Common myeloid progenitor, CD34-positive (primary cell): ENCODE data around the gene STIM1.

Experiments
- CTCF ChIA-PET: fragments of 350-600 bp; sonication (Branson Sonifier 250); formaldehyde crosslinking; loops from one replicate; lab custom pipeline; 2021; ENCODE audit warnings: antibody characterized with exemption; lab: Charles Lee
- POLR2A ChIA-PET: fragments of 350-600 bp; sonication (Branson Sonifier 250); formaldehyde crosslinking; loops from one replicate; lab custom pipeline; 2021; ENCODE audit warnings: antibody characterized with exemption; lab: Charles Lee
- DNase-seq, 3 donors: peaks; one replicate each; pipeline versions ENCODE4 v3.0.0 to v3.0.0-alpha.2; 2013
- H3K27ac ChIP-seq, 2 experiments: 1 replicate in 1 of 2; 2 replicates in 1 of 2; pipeline ENCODE4 v1.7.0; 2013; ENCODE audit warnings: inconsistent platforms in 2 of 2, low read length in 2 of 2, mild to moderate bottlenecking in 2 of 2, low read depth in 1 of 2, moderate library complexity in 1 of 2; ENCODE audit not compliant: severe bottlenecking in 2 of 2, insufficient read depth in 1 of 2, poor library complexity in 1 of 2
- H3K27me3 ChIP-seq, 5 experiments: replicated peaks in 2 of 5; 1 replicate in 3 of 5; 2 replicates in 2 of 5; pipeline versions ENCODE4 v1.6.1 to v1.7.0; 2013; ENCODE audit warnings: low read length in 4 of 5, mild to moderate bottlenecking in 2 of 5, moderate library complexity in 2 of 5, inconsistent platforms in 1 of 5; ENCODE audit not compliant: insufficient read depth in 5 of 5, control insufficient read depth in 4 of 5
- H3K36me3 ChIP-seq, 4 experiments: 1 replicate in 2 of 4; 2 replicates in 2 of 4; pipeline versions ENCODE4 v1.6.1 to v1.7.0; 2013; ENCODE audit warnings: low read length in 3 of 4, control low read depth in 1 of 4, mild to moderate bottlenecking in 1 of 4; ENCODE audit not compliant: control insufficient read depth in 4 of 4, insufficient read depth in 4 of 4
- H3K4me1 ChIP-seq, 4 experiments: 1 replicate in 3 of 4; 2 replicates in 1 of 4; pipeline versions ENCODE4 v1.6.1 to v1.7.1; 2013; ENCODE audit warnings: low read length in 3 of 4, mild to moderate bottlenecking in 3 of 4, control low read depth in 1 of 4, inconsistent platforms in 1 of 4, moderate library complexity in 1 of 4; ENCODE audit not compliant: control insufficient read depth in 4 of 4, insufficient read depth in 4 of 4; ENCODE audit errors: control extremely low read depth in 1 of 4
- H3K4me3 ChIP-seq, 7 experiments: 1 replicate in 4 of 7; 2 replicates in 3 of 7; pipeline versions ENCODE4 v1.5.1 to v1.7.0; 2013; ENCODE audit warnings: mild to moderate bottlenecking in 7 of 7, low read length in 6 of 7, moderate library complexity in 6 of 7, inconsistent platforms in 2 of 7, low read depth in 2 of 7, control low read depth in 1 of 7; ENCODE audit not compliant: insufficient read depth in 4 of 7, control insufficient read depth in 1 of 7; ENCODE audit errors: extremely low read depth in 1 of 7
- H3K9me3 ChIP-seq, 5 experiments: 1 replicate in 4 of 5; 2 replicates in 1 of 5; pipeline versions ENCODE4 v1.6.1 to v1.7.1; 2013; ENCODE audit warnings: low read length in 4 of 5, mild to moderate bottlenecking in 2 of 5, inconsistent platforms in 1 of 5, low read depth in 1 of 5, moderate library complexity in 1 of 5; ENCODE audit not compliant: control insufficient read depth in 4 of 5, insufficient read depth in 2 of 5; ENCODE audit errors: control extremely low read depth in 1 of 5
- WGBS: methylation state at CpG from one replicate; pipeline ENCODE4 v1.1.5; 2013; ENCODE audit not compliant: insufficient coverage; 5-methylcytosine and 5-hydroxymethylcytosine counted together

The STIM1 gene

GRCh38 chr11:3926458-3927095, 71.1 kb downstream of the STIM1 start:
- Histone ChIP-seq H3K4me1 (peaks cover 0 to 8% (median 3%) of the 10 kb centered on the region in 4 experiments), H3K4me3 (no peak overlapping the region), H3K27ac (no peak overlapping the region), H3K36me3 (peaks cover 2 to 23% (median 5%) of the 10 kb centered on the region in 4 experiments), H3K27me3 (no peaks in the 10 kb centered on the region), H3K9me3 (peaks cover 0 to 4% (median 0%) of the 10 kb centered on the region in 5 experiments)
- ChIA-PET CTCF (interaction anchor here (0.7 to 4.3 kb wide), 26 partner anchors 9 to 146 kb away, joined by 3 to 31 read pairs (median 6); partner anchors contain the start of genes RHOG and STIM1), POLR2A (interaction anchor here (0.6 kb wide), 1 partner anchor 77 kb away, joined by 4 read pairs; no protein-coding TSS in a partner anchor)
- no peak for DNase-seq

- H3K9me3 ChIP-seq: peaks cover 0 to 2% (median 0%) of the 10 kb centered on the region in 5 experiments
- H3K27ac ChIP-seq: no peak overlapping the region
- no peak overlapping the region for H3K4me3 ChIP-seq
- peaks cover 0 to 8% (median 3%) of the 10 kb centered on the region in 4 experiments for H3K4me1 ChIP-seq
- peaks cover 0 to 23% (median 3%) of the 10 kb centered on the region in 4 experiments for H3K36me3 ChIP-seq
- H3K27me3 ChIP-seq: no peaks in the 10 kb centered on the region
- CTCF ChIA-PET: interaction anchor here (0.7 to 4.3 kb wide), 24 partner anchors 11 to 145 kb away, joined by 3 to 31 read pairs (median 7); partner anchors contain the start of genes RHOG and STIM1
- peak in 1 of 3 donors; percentile 17 for DNase-seq
- POLR2A ChIA-PET: no interaction called here
- 100% methylated on average over 3 of the region's 6 CpGs for WGBS
These were observed 71.8 kb downstream of the STIM1 start for GRCh38 chr11:3927129-3927796.

DNA sequence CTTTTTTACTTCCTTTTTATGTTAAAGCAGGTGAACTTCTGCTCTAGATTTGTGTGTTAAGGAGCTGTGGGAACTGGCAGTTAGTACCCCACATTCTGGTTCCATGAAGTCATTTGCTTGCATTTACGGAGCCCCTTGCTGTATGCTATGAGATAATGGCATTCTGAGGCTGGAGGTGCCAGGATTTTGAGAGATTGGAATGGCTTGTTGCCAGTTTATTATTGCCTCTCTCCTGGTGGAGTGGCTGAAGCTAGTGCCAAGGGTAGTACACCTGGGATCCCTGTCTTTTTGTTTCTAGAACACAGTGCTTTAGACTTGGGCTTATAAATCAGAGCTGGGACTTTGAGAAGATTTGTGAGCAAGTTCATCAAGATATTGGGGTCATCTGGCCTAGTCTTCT, 73.8 kb downstream of the STIM1 start:
- CTCF ChIA-PET: interaction anchor here (0.9 to 4.3 kb wide), 6 partner anchors 9 to 143 kb away, joined by 3 to 31 read pairs (median 6); no protein-coding TSS in a partner anchor
- POLR2A ChIA-PET: no interaction called here
- Histone ChIP-seq H3K4me1 (peaks cover 5 to 20% (median 7%) of the 10 kb centered on the region in 4 experiments), H3K4me3 (no peak overlapping the region), H3K36me3 (peaks cover 0 to 23% (median under 1%) of the 10 kb centered on the region in 4 experiments), H3K27ac (no peak overlapping the region), H3K9me3 (no peaks in the 10 kb centered on the region), H3K27me3 (no peaks in the 10 kb centered on the region)
- 100% methylated on average over 1 of the region's 1 CpG for WGBS
- DNase-seq: no peak

DNA sequence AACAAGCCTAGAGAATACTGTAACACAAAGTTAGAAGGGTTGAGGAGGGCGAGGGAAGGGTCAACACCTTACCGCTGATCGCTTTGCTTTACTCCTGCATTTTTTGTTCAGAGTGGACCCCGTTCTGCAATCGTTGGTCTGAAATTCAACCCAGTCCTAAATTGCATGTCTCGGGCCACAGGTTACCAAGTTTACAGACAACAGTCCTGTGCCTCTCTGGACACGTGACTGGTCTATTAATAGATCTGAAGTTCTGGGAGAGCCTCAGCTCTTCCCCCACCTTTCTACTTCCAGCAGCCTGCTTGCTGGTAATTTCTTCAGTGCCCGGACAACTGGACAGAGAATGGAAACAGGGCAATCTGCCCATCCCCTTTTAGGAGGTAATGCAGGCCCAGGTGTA, 74.2 kb downstream of the STIM1 start:
- DNase-seq: no peak
- Histone ChIP-seq H3K36me3 (peaks cover 0 to 23% (median 1%) of the 10 kb centered on the region in 4 experiments), H3K4me3 (no peak overlapping the region), H3K9me3 (no peaks in the 10 kb centered on the region), H3K4me1 (peaks cover 6 to 22% (median 10%) of the 10 kb centered on the region in 4 experiments), H3K27ac (no peak overlapping the region), H3K27me3 (no peaks in the 10 kb centered on the region)
- WGBS: 93% methylated on average over 8 of the region's 8 CpGs
- CTCF ChIA-PET: interaction anchor here (0.9 to 2.7 kb wide), 7 partner anchors 11 to 143 kb away, joined by 3 to 12 read pairs (median 3); no protein-coding TSS in a partner anchor
- POLR2A ChIA-PET: no interaction called here

DNA sequence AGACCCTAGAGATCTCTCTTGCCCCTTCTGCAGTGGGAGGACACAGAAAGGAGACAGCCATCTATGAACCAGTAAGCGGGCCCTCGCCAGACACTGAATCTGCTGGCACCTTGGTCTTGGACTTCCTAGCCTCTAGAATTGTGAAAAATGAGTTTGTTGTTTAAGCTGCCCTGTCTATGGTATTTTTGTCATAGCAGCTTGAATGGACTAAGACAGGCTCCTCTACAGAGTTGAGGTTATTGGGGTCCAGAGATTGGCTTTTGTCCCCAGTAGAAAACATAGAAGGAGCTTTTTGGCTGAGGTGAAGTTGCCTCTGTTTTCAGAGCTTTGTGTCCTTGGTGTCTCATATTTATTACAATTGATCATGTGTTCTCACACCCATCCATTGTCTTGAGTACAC, 77.2 kb downstream of the STIM1 start:
- WGBS: 100% methylated on average over 2 of the region's 2 CpGs
- peaks cover 1 to 29% (median 3%) of the 10 kb centered on the region in 4 experiments for H3K36me3 ChIP-seq
- no peaks in the 10 kb centered on the region for H3K27me3 ChIP-seq
- H3K9me3 ChIP-seq: no peaks in the 10 kb centered on the region
- H3K27ac ChIP-seq: no peak overlapping the region
- DNase-seq: no peak
- peaks cover 6 to 22% (median 9%) of the 10 kb centered on the region in 4 experiments for H3K4me1 ChIP-seq
- ChIA-PET CTCF (interaction anchor here (0.9 to 1.3 kb wide), 4 partner anchors 11 to 83 kb away, joined by 3 read pairs; no protein-coding TSS in a partner anchor), POLR2A (no interaction called here)
- no peak overlapping the region for H3K4me3 ChIP-seq

DNA sequence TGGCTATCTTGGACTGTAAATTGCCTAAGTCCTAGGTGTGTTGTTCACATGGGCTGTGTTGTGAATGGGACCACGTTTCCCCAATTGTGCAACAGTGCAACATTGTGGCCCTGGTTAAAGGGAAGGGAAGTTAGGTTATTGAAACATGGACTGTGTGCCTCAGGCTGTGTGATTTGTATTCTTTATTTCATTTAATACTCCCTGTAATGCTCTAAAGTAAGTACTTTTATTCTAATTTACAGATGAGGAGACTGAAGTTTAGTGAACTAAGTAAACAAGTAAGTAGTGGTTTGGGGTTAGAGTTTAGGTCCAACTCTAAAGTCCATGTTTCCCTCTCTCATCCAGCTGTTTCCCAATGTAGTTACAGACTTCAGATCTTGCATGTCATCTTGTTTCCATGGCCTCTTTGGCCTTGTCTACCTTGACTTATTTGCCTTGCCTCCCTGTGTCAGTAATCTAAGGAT, 77.7 kb downstream of the STIM1 start:
- peaks cover 1 to 29% (median 3%) of the 10 kb centered on the region in 4 experiments for H3K36me3 ChIP-seq
- POLR2A ChIA-PET: interaction anchor here (0.5 to 0.6 kb wide), 2 partner anchors 9 to 15 kb away, joined by 3 to 11 read pairs; no protein-coding TSS in a partner anchor
- CTCF ChIA-PET: interaction anchor here (0.9 to 1.3 kb wide), 5 partner anchors 11 to 83 kb away, joined by 3 read pairs; no protein-coding TSS in a partner anchor
- no peak overlapping the region for H3K4me3 ChIP-seq
- H3K9me3 ChIP-seq: no peaks in the 10 kb centered on the region
- no peak overlapping the region for H3K27ac ChIP-seq
- 80% methylated on average over 1 of the region's 1 CpG for WGBS
- no peak for DNase-seq
- no peaks in the 10 kb centered on the region for H3K27me3 ChIP-seq
- H3K4me1 ChIP-seq: peaks cover 6 to 22% (median 9%) of the 10 kb centered on the region in 4 experiments
